HepG2 (cell line): ENCODE results near the gene PSMC4. TPM values are rescaled to one million over a fixed set of nuclear protein-coding genes. Genes with fewer than 3 reads are reported as not detected.

Source experiments
- BATF2 ChIP-seq: sonication (generic); formaldehyde crosslinking; IDR thresholded peaks from 2 replicates; pipeline ENCODE4 v1.8.0; 2022; ENCODE audit warnings: mild to moderate bottlenecking, missing genetic modification reagents, moderate library complexity
- CBFB ChIP-seq: sonication (generic); formaldehyde crosslinking; IDR thresholded peaks from 2 replicates; pipeline ENCODE4 v1.4.0; 2020; ENCODE audit warnings: missing genetic modification reagents
- CEBPB ChIP-seq: IDR thresholded peaks from 2 replicates; pipeline ENCODE4 v1.6.1; 2011; ENCODE audit warnings: low read depth, low read length, improper control_type of control experiment, borderline replicate concordance
- CREB1 ChIP-seq, 2 experiments: fragments of 450-650 bp in 1 of 2; IDR thresholded peaks; 2 replicates each; pipeline ENCODE4 v1.6.1; 2016 to 2017; ENCODE audit warnings: control low read depth in 1 of 2, mild to moderate bottlenecking in 1 of 2, missing compliant biosample characterization in 1 of 2, missing genetic modification characterization in 1 of 2
- HMG20A ChIP-seq: IDR thresholded peaks from 2 replicates; pipeline ENCODE4 v1.6.1; 2016; ENCODE audit warnings: borderline replicate concordance
- HNF4G ChIP-seq, 2 experiments: sonication (generic) in 1 of 2; formaldehyde crosslinking in 1 of 2; IDR thresholded peaks; 2 replicates each; pipeline versions ENCODE4 v1.4.0 to v1.6.1; 2011 to 2020; ENCODE audit warnings: borderline replicate concordance in 2 of 2, low read depth in 2 of 2, mild to moderate bottlenecking in 2 of 2, low read length in 1 of 2, missing genetic modification reagents in 1 of 2, moderate library complexity in 1 of 2
- KMT2A ChIP-seq: sonication (generic); formaldehyde crosslinking; IDR thresholded peaks from 2 replicates; pipeline ENCODE4 v1.4.0; 2020; ENCODE audit warnings: missing genetic modification reagents
- MXI1 ChIP-seq: IDR thresholded peaks from 3 replicates; pipeline ENCODE4 v1.6.1; 2012; ENCODE audit warnings: low read depth, low read length, inconsistent platforms, borderline replicate concordance
- NPAS2 ChIP-seq: sonication (generic); formaldehyde crosslinking; IDR thresholded peaks from 2 replicates; pipeline ENCODE4 v1.8.0; 2022; ENCODE audit warnings: mild to moderate bottlenecking, missing genetic modification reagents, borderline replicate concordance
- NR2F2 ChIP-seq: IDR thresholded peaks from 2 replicates; pipeline ENCODE4 v1.6.1; 2012; ENCODE audit warnings: low read depth, inconsistent platforms, borderline replicate concordance
- PAX8 ChIP-seq: sonication (generic); formaldehyde crosslinking; IDR thresholded peaks from 2 replicates; pipeline ENCODE4 v1.8.0; 2022; ENCODE audit warnings: mild to moderate bottlenecking, missing genetic modification reagents, borderline replicate concordance
- PBX3 ChIP-seq: sonication (generic); formaldehyde crosslinking; IDR thresholded peaks from 2 replicates; pipeline ENCODE4 v1.8.1; 2023; ENCODE audit warnings: missing genetic modification reagents, inconsistent platforms, borderline replicate concordance
- POLR2A ChIP-seq, 2 experiments: IDR thresholded peaks; 2 replicates each; pipeline ENCODE4 v1.6.1; 2011; ENCODE audit warnings: low read depth in 2 of 2, low read length in 2 of 2, mild to moderate bottlenecking in 1 of 2, moderate library complexity in 1 of 2; ENCODE audit not compliant: insufficient read depth in 1 of 2
- RBFOX2 ChIP-seq: fragments of 200-400 bp; formaldehyde crosslinking; IDR thresholded peaks from 2 replicates; pipeline ENCODE4 v1.6.1; 2017; ENCODE audit warnings: low read depth, mild to moderate bottlenecking, low read length
- REL ChIP-seq: sonication (generic); formaldehyde crosslinking; conservative IDR thresholded peaks from 2 replicates; pipeline ENCODE4 v1.8.0; 2022; ENCODE audit warnings: mild to moderate bottlenecking, missing genetic modification reagents, moderate library complexity
- RORA ChIP-seq: sonication (generic); formaldehyde crosslinking; IDR thresholded peaks from 2 replicates; pipeline ENCODE4 v1.5.0; 2020; ENCODE audit warnings: mild to moderate bottlenecking, missing genetic modification reagents, moderate library complexity
- TOPORS ChIP-seq: sonication (generic); formaldehyde crosslinking; IDR thresholded peaks from 2 replicates; pipeline ENCODE4 v1.8.0; 2023; ENCODE audit warnings: mild to moderate bottlenecking, missing genetic modification reagents
- YEATS2 ChIP-seq: sonication (generic); formaldehyde crosslinking; IDR thresholded peaks from 2 replicates; pipeline ENCODE4 v1.4.0; 2020; ENCODE audit warnings: missing genetic modification reagents, borderline replicate concordance
- ZBTB7B ChIP-seq: sonication (generic); formaldehyde crosslinking; IDR thresholded peaks from 2 replicates; pipeline ENCODE4 v1.4.0; 2020; ENCODE audit warnings: missing genetic modification reagents
- ZFP36L2 ChIP-seq: sonication (generic); formaldehyde crosslinking; IDR thresholded peaks from 2 replicates; pipeline ENCODE4 v1.4.0; 2020; ENCODE audit warnings: missing genetic modification reagents
- ZNF12 ChIP-seq: sonication (generic); formaldehyde crosslinking; IDR thresholded peaks from 2 replicates; pipeline ENCODE4 v1.5.0; 2020; ENCODE audit warnings: missing genetic modification reagents
- ZNF205 ChIP-seq: IDR thresholded peaks from 2 replicates; pipeline ENCODE4 v1.6.1; 2018; ENCODE audit warnings: missing biosample characterization, missing genetic modification reagents
- ZNF253 ChIP-seq: sonication (generic); formaldehyde crosslinking; IDR thresholded peaks from 2 replicates; pipeline ENCODE4 v1.8.0; 2022; ENCODE audit warnings: mild to moderate bottlenecking, missing genetic modification reagents, borderline replicate concordance
- ZNF30 ChIP-seq: sonication (generic); formaldehyde crosslinking; IDR thresholded peaks from 2 replicates; pipeline ENCODE4 v1.5.0; 2020; ENCODE audit warnings: mild to moderate bottlenecking, missing genetic modification reagents
- ZNF34 ChIP-seq: sonication (generic); formaldehyde crosslinking; IDR thresholded peaks from 2 replicates; pipeline ENCODE4 v1.4.0; 2020; ENCODE audit warnings: mild to moderate bottlenecking, missing genetic modification reagents, borderline replicate concordance
- ZNF709 ChIP-seq: sonication (generic); formaldehyde crosslinking; IDR thresholded peaks from 2 replicates; pipeline ENCODE4 v1.5.0; 2020; ENCODE audit warnings: mild to moderate bottlenecking, missing genetic modification reagents
- ZNF784 ChIP-seq: sonication (generic); formaldehyde crosslinking; IDR thresholded peaks from 2 replicates; pipeline ENCODE4 v1.5.1; 2020; ENCODE audit warnings: missing genetic modification reagents, mild to moderate bottlenecking, borderline replicate concordance
- polyA plus RNA-seq, 8 experiments: library from polyadenylated mRNA; depleted of rRNA in 3 of 8; stranded (reverse) in 7 of 8; unstranded in 1 of 8; fragments of >200 nt; fragmentation: Illumina TruSeq in 4 of 8; extraction: Trizol in 4 of 8; gene quantifications; 2 replicates each; pipeline versions ENCODE4 v1.2.1 to v1.2.3, GENCODE V29; 2011 to 2016; ENCODE audit warnings: low read depth in 4 of 8, missing spikeins in 1 of 8, mixed read lengths in 1 of 8; ENCODE audit not compliant: insufficient read depth in 1 of 8
- total RNA-seq, 5 experiments: library from RNA; depleted of rRNA; stranded (reverse); fragments of >200 nt; fragmentation: Illumina TruSeq; extraction: Trizol; gene quantifications; 2 replicates each; pipeline ENCODE4 v1.2.3, GENCODE V29; 2016; ENCODE audit warnings: low read depth in 1 of 5

The PSMC4 gene
- total and polyA plus RNA-seq, 2 of the 13 experiments (the other 11 are each of a cell fraction or from before 2014, with no cell fraction given), result 49.9 to 160 TPM

- peak; percentile 58 to 89 for TF ChIP-seq POLR2A (IDR thresholded peaks at IDR 0.05; ENCODE audit: insufficient read depth in 1 of 2, low read depth in 2 of 2, low read length in 2 of 2)
- TF ChIP-seq ZNF12 (CRISPR knock-in tag), result no peak
- peak; percentile 52; the same call in 1 of the 2 replicates for TF ChIP-seq TOPORS (CRISPR knock-in tag)
- peak; percentile 88; the same call in 1 of the 2 replicates for TF ChIP-seq ZNF253 (CRISPR knock-in tag)
- TF ChIP-seq BATF2 (CRISPR knock-in tag), result 0 out of 2 replicates have a peak, but pooled peaks have one; percentile 85
- TF ChIP-seq ZNF709 (CRISPR knock-in tag), result 0 out of 2 replicates have a peak, but pooled peaks have one; percentile 32
- TF ChIP-seq RORA (CRISPR knock-in tag), result no peak
- no peak for TF ChIP-seq NR2F2
- no peak for TF ChIP-seq CEBPB
- TF ChIP-seq HNF4G (IDR thresholded peaks at IDR 0.05; ENCODE audit: borderline replicate concordance, low read depth, low read length), result no peak
- TF ChIP-seq HNF4G (CRISPR knock-in tag; IDR thresholded peaks at IDR 0.05; ENCODE audit: borderline replicate concordance, low read depth), result no peak
- no peak for TF ChIP-seq REL (CRISPR knock-in tag)
- TF ChIP-seq KMT2A (CRISPR knock-in tag), result peak; percentile 48; the same call in 1 of the 2 replicates
- TF ChIP-seq CREB1 (IDR thresholded peaks at IDR 0.05), result no peak
- 0 out of 2 replicates have a peak, but pooled peaks have one; percentile 60 for TF ChIP-seq CREB1 (CRISPR knock-in tag; IDR thresholded peaks at IDR 0.05)
- TF ChIP-seq HMG20A (CRISPR knock-in tag), result no peak
- peak; percentile 95 for TF ChIP-seq ZNF34
- no peak; the same call in 1 of the 2 replicates for TF ChIP-seq YEATS2
- TF ChIP-seq NPAS2 (CRISPR knock-in tag), result no peak
- no peak for TF ChIP-seq ZNF784 (CRISPR knock-in tag)
- no peak for TF ChIP-seq ZFP36L2 (CRISPR knock-in tag)
- peak; percentile 40; the same call in 1 of the 2 replicates for TF ChIP-seq PAX8 (CRISPR knock-in tag)
- no peak; the same call in 2 of the 3 replicates for TF ChIP-seq MXI1
- TF ChIP-seq ZNF30 (CRISPR knock-in tag), result no peak
- TF ChIP-seq ZNF205 (CRISPR knock-in tag), result peak; percentile 14; the same call in 1 of the 2 replicates
- TF ChIP-seq ZBTB7B (CRISPR knock-in tag), result no peak; the same call in 1 of the 2 replicates
- TF ChIP-seq PBX3 (CRISPR knock-in tag), result no peak
- peak; percentile 86 for TF ChIP-seq RBFOX2
- 0 out of 2 replicates have a peak, but pooled peaks have one; percentile 5 for TF ChIP-seq CBFB (CRISPR knock-in tag)
Observed at GRCh38 chr19:39996811-39997637, 26.1 kb downstream of the PSMC4 start, which contains the start of gene ZNF546 (continued).
